ENCODE results near the gene MRFAP1. TPM values are rescaled to one million over a fixed set of nuclear protein-coding genes. Genes with fewer than 3 reads are reported as not detected.

Gene MRFAP1
- total and polyA plus RNA-seq, 10 of the 15 experiments (the other 5 are each of a cell fraction or from before 2014, with no cell fraction given): 18.7 to 105 (median 80.8) TPM

GRCh38 chr4:6688879-6689505, 48.5 kb downstream of the MRFAP1 start:
- POLR2A ChIA-PET: no interaction called here
- no peak overlapping the region for H3K27ac ChIP-seq (ENCODE audit: control insufficient read depth, insufficient read depth)
- SMC1A ChIA-PET (ENCODE audit: uncharacterized antibody, unreplicated experiment): no interaction called here

More at GRCh38 chr4:6688879-6689505, 48.5 kb downstream of the MRFAP1 start:
- Histone ChIP-seq H3K79me2 (ENCODE audit: control insufficient read depth, insufficient read depth, low read length) (no peaks in the 10 kb centered on the region), H3K4me1 (ENCODE audit: control insufficient read depth, insufficient read depth, low read length) (peaks cover 11% of the 10 kb centered on the region), H3K27me3 (replicated peaks in 1 of 2; ENCODE audit: control insufficient read depth in 2 of 2, insufficient read depth in 2 of 2, low read length in 1 of 2) (no peaks in the 10 kb centered on the region), H3K9me3 (replicated peaks; ENCODE audit: control insufficient read depth, insufficient read depth, low read length) (no peaks in the 10 kb centered on the region), H3K4me3 (no peak overlapping the region), H3K9ac (ENCODE audit: control insufficient read depth, insufficient read depth, low read length) (no peak overlapping the region), H4K20me1 (ENCODE audit: control insufficient read depth, insufficient read depth) (no peaks in the 10 kb centered on the region), H2AFZ (ENCODE audit: control insufficient read depth, low read depth, low read length) (no peak overlapping the region), H3K4me2 (ENCODE audit: control insufficient read depth, insufficient read depth) (peak overlapping the region; percentile 71; the same call in 1 of the 2 replicates), H3K36me3 (ENCODE audit: control insufficient read depth in 2 of 2, insufficient read depth in 2 of 2, low read length in 1 of 2) (no peaks in the 10 kb centered on the region)
- in situ Hi-C loops (cut with MboI) (no loop called here), intact Hi-C loops (cut with micrococcal nuclease; ENCODE audit: unreplicated experiment) (no loop called here)
- DNase-seq (ENCODE audit: low read depth, low spot score) (no peak), FAIRE-seq (no peak), ATAC-seq (peak; percentile 94)
- ChIA-PET CTCF (no interaction called here), RAD21 (ENCODE audit: unreplicated experiment) (interaction anchor here (0.6 kb wide), 1 partner anchor 150 kb away, joined by 3 read pairs; no protein-coding TSS in a partner anchor)
- BruUV-seq (replicated peaks): no TSS peak
- WGBS (ENCODE audit: insufficient coverage, insufficient replicate concordance, low lambda C conversion rate, missing lambda C conversion rate): 23% methylated on average over 23 of the region's 23 CpGs
- no peak for TF ChIP-seq SRF (IDR thresholded peaks at IDR 0.05; ENCODE audit: low read depth in 2 of 2, low read length in 2 of 2)
- TF ChIP-seq RBBP5 (conservative IDR thresholded peaks at IDR 0.05): no peak
- TF ChIP-seq EED (IDR thresholded peaks at IDR 0.05; ENCODE audit: low read depth): no peak
- TF ChIP-seq CHD1 (IDR thresholded peaks at IDR 0.05; ENCODE audit: low read depth, low read length): no peak
- 0 out of 2 replicates have a peak, but pooled peaks have one; percentile 6 for TF ChIP-seq YY1 (IDR thresholded peaks at IDR 0.05; ENCODE audit: low read depth, low read length)
- TF ChIP-seq SMC3 (IDR thresholded peaks at IDR 0.05; ENCODE audit: borderline replicate concordance, low read length): peak; percentile 4; the same call in 1 of the 2 replicates
- 0 out of 3 replicates have a peak, but pooled peaks of 1 of the 2 experiments have one; percentile 15 for TF ChIP-seq EGR1 (IDR thresholded peaks at IDR 0.05; ENCODE audit: borderline replicate concordance in 1 of 2, low read depth in 2 of 2, low read length in 2 of 2)
- TF ChIP-seq SMAD1 (IDR thresholded peaks at IDR 0.05; ENCODE audit: low read depth, partially characterized antibody): no peak
- no peak for TF ChIP-seq ZBTB4 (CRISPR knock-in tag; IDR thresholded peaks at IDR 0.05)
- TF ChIP-seq NFYA (IDR thresholded peaks at IDR 0.05; ENCODE audit: borderline replicate concordance, low read depth, low read length): no peak
- TF ChIP-seq, protein P1, sequence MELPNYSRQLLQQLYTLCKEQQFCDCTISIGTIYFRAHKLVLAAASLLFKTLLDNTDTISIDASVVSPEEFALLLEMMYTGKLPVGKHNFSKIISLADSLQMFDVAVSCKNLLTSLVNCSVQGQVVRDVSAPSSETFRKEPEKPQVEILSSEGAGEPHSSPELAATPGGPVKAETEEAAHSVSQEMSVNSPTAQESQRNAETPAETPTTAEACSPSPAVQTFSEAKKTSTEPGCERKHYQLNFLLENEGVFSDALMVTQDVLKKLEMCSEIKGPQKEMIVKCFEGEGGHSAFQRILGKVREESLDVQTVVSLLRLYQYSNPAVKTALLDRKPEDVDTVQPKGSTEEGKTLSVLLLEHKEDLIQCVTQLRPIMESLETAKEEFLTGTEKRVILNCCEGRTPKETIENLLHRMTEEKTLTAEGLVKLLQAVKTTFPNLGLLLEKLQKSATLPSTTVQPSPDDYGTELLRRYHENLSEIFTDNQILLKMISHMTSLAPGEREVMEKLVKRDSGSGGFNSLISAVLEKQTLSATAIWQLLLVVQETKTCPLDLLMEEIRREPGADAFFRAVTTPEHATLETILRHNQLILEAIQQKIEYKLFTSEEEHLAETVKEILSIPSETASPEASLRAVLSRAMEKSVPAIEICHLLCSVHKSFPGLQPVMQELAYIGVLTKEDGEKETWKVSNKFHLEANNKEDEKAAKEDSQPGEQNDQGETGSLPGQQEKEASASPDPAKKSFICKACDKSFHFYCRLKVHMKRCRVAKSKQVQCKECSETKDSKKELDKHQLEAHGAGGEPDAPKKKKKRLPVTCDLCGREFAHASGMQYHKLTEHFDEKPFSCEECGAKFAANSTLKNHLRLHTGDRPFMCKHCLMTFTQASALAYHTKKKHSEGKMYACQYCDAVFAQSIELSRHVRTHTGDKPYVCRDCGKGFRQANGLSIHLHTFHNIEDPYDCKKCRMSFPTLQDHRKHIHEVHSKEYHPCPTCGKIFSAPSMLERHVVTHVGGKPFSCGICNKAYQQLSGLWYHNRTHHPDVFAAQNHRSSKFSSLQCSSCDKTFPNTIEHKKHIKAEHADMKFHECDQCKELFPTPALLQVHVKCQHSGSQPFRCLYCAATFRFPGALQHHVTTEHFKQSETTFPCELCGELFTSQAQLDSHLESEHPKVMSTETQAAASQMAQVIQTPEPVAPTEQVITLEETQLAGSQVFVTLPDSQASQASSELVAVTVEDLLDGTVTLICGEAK (IDR thresholded peaks at IDR 0.05; ENCODE audit: borderline replicate concordance): no peak
- peak; percentile 81 for TF ChIP-seq RUNX3 (IDR thresholded peaks at IDR 0.05; ENCODE audit: low read length)
- TF ChIP-seq NBN (IDR thresholded peaks at IDR 0.05): no peak
- no peak for TF ChIP-seq ZBED1 (IDR thresholded peaks at IDR 0.05; ENCODE audit: borderline replicate concordance)
- 0 out of 2 replicates have a peak, but pooled peaks have one; percentile 25 for TF ChIP-seq PAX5 (IDR thresholded peaks at IDR 0.05; ENCODE audit: borderline replicate concordance, low read depth, low read length)
- no peak for TF ChIP-seq SUZ12 (IDR thresholded peaks at IDR 0.05; ENCODE audit: unreplicated experiment)
- TF ChIP-seq IKZF2 (IDR thresholded peaks at IDR 0.05): 0 out of 4 replicates have a peak, but pooled peaks of 1 of the 2 experiments have one; percentile 21
- TF ChIP-seq RFX5 (IDR thresholded peaks at IDR 0.05; ENCODE audit: low read depth, low read length): peak; percentile 82; the same call in 1 of the 2 replicates
- 0 out of 2 replicates have a peak, but pooled peaks have one; percentile 18 for TF ChIP-seq CREB1 (IDR thresholded peaks at IDR 0.05; ENCODE audit: low read depth)

All from GM12878 (cell line).